ENCODE measurements around the gene OR2Y1. TPM values are rescaled to one million over a fixed set of nuclear protein-coding genes. Genes with fewer than 3 reads are reported as not detected.
"Not testable (repeated sequence)": the region's sequence is repeated elsewhere in the genome, so short reads cannot be mapped to it uniquely, and the experiment has no call there.

Gene OR2Y1, protein sequence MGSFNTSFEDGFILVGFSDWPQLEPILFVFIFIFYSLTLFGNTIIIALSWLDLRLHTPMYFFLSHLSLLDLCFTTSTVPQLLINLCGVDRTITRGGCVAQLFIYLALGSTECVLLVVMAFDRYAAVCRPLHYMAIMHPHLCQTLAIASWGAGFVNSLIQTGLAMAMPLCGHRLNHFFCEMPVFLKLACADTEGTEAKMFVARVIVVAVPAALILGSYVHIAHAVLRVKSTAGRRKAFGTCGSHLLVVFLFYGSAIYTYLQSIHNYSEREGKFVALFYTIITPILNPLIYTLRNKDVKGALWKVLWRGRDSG
- not detected in 2 replicates for total RNA-seq

DNA sequence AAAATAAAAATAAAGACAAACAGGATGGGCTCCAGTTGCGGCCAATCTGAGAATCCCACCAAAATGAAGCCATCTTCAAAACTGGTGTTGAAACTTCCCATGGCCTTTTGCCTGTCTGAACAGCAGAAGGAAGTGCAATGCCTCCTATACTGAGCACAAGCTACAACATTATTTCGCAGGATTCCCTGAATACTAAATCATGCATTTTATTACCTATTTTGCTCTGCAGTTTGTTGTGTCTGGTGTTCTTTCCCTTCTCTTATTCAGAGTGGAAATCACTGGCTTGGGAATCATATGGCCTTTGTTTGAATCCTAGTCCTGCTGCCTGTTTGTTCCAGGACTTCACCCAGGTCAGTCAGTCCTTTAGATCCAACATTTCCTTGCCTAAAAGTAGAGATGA is at the start of gene OR2Y1:
Gene OR2Y1 (minus strand): TSS at position 101 of the 400 bp plus-strand sequence. CDS start 0 bp downstream, at position 101.
- intact Hi-C loops (cut with micrococcal nuclease), result no loop called here

DNA sequence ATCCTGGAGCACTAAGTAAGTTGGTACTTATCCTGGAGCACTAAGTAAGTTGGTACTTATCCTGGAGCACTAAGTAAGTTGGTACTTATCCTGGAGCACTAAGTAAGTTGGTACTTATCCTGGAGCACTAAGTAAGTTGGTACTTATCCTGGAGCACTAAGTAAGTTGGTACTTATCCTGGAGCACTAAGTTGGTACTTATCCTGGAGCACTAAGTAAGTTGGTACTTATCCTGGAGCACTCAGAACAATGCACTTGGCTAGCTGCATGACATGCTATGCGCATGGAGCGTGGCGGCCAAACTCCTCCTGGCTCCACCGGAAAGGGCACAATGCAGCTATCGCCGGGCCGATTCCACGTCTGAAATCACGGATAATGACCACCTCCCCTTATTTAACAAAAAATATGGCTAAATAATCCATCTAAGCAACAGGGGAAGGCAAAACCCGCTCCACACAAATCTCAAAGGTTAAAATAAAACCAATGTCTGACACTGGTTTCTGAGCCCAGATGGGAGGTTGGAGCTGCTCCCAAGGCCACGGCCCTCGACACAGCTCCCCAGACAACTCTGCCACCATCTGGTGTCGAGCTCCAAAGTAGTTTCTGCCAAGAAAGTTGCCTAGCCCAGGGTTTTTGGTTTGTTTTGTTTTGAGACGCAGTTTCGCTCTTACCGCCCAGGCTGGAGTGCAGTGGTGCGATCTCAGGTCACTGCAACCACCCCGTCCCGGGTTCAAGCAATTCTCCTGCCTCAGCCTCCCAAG is 49.0 kb upstream of the OR2Y1 start:
- intact Hi-C loops (cut with micrococcal nuclease), result not testable (repeated sequence)

DNA sequence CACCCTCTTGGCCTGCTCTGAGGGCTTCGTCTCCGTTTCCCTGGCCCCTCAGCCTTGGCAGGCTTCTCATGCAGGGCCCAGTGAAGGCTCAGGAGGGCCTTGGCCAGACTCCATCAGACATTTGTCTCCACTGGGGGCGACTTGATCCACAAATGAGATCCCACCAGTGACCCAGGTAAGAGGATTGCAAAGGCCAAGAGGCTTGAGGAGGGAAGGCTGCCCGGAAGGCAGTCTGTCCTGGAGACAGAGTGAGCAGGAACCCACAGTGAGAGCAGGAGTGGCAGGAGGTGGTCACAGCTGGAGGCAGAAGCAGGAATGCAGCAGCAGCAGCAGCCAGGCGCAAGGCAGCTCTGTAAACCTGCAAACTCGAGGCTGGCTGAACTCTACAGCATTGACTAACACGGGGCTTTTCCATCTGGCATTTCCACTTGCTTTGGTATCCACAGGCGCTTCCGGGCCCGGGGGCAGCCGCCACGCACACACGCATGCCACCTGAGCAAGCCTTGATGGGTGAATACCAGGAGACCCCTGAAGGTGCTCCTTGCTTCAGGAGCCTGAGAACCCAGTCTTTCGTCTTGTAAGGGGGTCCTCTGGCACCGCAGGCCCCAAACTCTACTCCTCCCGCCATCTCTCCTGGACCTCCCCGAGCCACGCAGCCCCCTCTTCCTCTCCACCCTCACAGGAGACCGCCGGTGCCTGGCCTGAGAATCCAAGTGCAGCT is 48.0 kb upstream of the OR2Y1 start:
- intact Hi-C loops (cut with micrococcal nuclease), result no loop called here

DNA sequence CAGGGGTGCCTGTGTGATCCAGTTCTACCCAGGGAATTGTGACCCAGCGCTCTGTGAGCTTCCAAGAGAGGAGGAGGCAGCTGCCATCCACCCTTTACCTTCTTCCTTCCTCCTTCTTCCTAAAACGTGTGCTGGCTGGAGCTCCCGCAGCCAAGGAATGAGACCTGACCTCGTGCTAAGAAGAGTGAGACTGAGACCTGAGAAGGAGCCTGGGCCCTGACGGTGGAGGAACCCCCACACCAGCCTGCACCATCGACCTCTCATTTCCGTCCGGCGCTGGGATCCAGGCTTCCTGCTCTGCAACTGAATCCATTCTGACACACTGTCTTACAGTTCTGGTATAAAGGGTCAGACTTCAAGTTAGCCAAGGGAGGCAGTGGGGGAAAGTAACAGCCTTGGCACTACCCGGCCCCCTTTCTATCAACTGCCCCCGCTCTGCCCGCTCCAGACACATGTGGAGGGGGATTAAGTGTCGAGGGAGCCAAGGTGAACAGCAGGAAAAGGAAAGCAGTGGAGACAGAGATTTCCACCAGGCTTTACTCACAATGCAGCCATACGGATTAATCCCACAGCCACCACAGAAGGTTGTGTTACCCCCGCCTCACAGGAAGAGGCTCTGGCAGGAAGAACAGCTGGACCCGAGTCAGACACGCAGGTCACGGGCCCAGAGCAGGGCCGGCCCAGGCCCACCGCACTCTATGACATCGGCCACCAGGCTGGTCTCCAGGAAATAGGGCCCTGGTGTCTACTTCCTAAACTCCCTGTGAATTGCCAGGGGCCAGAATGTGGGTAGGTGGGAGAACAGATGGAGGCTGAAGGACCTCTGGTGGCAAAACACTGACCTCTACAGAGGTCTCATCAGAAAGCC is 46.9 kb upstream of the OR2Y1 start:
- intact Hi-C loops (cut with micrococcal nuclease), result no loop called here

DNA sequence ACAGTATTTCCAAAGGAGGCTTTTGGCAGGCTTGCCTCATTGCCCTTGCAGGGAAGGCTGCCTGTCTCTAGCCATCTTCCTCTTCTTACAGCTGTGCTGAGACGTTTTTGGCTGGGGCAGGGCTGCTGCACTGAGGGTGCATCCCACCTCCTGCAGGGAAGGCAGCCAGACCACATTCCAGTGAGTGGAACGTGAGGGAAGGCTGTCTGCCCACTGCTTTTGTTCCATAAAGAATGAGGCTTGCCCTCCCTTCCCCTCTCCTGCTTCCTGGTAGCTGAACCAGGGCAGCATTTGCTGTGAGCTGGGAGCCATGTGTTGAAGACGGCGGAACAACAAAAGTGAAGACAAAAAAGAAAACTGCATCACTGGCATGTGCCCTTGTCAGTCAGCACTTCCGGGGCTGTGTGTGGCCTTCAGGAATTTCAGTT is 46.0 kb upstream of the OR2Y1 start:
- intact Hi-C loops (cut with micrococcal nuclease), result loop anchor here (2.0 kb wide), 1 partner anchor 83 kb away; no protein-coding TSS in a partner anchor

DNA sequence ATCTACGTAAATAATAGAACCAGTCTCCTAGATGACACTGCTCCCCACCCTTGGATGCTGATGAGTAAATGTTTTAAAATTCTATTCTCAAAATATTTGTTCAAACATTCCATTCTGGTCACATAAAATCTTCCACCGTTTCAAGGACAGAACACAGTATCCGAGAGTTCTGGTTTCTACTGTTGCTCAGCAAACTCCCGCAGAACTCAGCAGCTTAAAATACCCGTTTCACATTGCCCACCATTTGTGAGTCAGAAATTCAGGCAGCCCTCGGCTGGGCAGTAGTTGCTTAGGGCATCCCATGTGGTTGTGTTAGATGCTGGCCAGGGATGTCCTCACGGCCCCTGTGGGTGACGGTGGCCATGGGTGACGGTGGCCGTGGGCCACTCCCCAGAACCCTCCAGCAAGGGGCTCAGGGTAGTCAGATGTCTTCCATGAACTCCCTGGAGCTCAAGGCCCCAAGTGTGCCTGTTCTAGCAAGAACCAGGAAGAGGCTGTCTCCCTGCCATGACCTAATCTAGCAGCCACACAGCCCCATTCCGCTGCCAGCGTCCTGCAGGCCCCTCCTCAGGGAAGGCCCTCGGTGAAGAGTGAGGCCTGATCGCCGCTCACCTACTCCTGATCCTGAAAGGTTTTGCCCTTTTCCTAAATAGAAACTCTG is 45.4 kb upstream of the OR2Y1 start:
- intact Hi-C loops (cut with micrococcal nuclease), result loop anchor here (2.0 kb wide), 1 partner anchor 84 kb away; no protein-coding TSS in a partner anchor

DNA sequence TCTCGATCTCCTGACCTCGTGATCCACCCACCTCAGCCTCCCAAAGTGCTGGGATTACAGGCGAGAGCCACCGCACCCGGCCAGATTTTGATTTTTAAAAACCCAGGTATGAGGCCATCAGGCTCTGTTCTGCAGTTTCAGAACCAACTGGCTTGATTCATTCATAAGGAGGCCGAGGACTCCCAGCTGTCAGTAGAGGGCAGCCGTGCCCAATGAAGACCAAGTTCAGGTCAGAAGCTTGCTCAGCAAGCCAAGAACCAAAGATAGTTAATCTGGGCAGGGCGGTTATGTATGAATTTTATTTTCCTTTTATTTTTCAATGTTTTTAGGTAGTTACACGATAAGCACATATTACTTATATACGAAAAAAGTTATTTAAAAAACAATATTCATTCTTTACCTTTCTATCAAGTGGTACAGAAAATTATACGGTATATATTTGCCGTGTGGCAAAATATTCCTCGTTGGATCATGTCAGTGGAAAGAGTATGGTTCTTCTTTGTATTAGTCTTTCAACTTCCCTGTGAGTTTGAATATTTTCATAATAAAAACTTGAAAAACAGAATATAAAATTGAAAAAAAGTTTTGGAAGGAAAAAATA is 44.7 kb upstream of the OR2Y1 start:
- intact Hi-C loops (cut with micrococcal nuclease), result loop anchor here (1.0 to 2.0 kb wide), 6 partner anchors 18 to 375 kb away; partner anchors contain the start of genes MGAT1 and ZFP62

DNA sequence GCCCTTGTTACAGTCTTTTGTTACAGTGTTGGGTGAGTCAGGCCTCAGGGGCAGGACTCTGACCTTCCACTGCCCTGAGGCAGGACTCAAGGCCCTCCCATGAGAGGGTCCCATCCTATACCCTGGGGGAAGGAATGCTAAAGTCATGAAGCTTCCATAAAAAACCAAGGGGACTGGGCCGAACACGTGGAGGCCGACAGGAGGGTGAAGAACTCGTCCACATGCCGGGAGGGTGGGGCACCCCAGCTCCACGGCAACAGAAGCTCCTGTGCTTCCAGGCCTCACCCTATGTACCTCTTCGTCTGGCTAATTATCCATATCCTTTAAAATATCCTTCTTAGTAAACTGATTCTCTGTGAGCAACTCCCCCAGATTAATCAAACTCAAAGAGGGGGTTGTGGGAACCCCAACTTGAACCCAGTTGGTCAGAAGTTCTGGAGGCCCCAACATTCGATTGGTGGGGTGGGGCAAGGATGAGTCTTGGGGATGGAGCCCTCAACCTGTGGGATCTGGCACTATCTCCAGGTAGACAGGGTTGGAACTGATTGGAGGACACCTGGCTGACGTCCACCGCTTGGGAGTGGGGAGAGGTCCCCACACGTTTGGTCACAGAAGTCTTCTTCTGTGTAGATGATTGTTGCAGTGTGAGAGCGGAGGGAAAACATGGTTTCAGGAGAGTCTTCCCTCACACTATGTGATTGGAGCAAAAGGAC is 43.6 kb upstream of the OR2Y1 start:
- intact Hi-C loops (cut with micrococcal nuclease), result loop anchor here (1.0 to 2.0 kb wide), 6 partner anchors 19 to 376 kb away; partner anchors contain the start of genes MGAT1 and ZFP62

DNA sequence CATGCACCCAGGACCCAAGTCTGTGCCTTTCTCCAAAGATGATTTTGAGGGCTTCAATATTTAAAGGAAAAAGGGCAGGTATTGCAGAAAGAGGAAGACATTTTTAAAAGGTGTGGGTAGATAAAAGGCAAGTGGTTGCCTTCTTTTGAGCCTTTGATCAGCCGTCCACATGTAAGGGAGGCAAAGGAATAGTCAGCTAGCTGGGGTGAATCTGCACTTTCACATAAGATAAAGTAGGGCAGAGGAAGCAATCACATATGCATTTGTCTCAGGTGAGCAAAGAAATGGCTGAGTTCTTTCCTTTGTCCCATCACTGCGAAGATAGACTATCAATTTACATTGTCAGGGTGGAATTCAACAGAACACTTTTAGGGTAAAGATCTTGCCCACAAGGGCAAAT is 42.9 kb upstream of the OR2Y1 start:
- intact Hi-C loops (cut with micrococcal nuclease), result no loop called here

DNA sequence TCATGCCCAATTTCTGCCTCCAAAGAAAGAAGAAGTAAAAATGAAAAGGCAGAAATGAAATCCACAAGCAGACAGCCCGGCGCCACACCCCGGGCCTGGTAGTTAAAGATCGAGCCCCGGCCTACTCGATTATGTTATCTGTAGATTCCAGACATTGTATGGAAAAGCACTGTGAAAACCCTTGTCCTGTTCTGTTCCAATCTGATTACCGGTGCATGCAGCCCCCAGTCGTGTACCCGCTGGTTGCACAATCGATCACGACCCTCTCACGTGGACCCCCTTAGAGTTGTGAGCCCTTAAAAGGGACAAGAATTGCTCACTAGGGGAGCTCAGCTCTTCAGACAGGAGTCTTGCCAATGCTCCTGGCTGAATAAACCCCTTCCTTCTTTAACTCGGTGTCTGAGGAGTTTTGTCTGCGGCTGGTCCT is 42.1 kb upstream of the OR2Y1 start:
- intact Hi-C loops (cut with micrococcal nuclease), result not testable (repeated sequence)

DNA sequence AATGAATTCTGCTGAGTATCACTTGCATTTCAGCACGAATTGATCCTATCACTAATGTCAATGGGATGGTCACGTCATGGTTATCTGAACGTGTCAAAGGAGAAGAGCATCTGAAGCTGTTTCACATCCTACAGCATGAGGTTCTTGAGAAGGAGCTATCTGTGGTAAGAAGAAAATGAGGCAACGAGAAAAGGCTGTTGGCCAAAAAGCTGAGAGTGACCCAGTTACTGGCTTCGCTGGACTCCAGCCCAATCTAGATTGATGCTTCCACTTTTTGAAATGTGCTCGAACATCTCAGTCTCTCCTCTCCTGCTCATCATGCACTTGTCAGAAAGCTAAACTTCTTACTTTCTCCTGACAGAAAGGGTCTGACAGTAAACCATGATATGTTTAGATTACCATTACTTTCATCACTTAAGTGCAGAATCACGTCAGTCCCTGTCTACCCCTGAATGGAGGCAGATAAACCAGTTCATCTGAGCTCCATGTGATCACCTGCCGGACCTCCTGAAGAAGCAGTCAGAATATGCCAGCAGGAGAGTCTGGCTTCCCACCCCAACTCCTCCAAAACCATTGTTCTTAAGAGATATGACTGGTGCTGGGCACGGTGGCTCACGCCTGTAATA is 40.2 kb upstream of the OR2Y1 start:
- intact Hi-C loops (cut with micrococcal nuclease), result loop anchor here (10.0 kb wide), 1 partner anchor 55 kb away; no protein-coding TSS in a partner anchor

DNA sequence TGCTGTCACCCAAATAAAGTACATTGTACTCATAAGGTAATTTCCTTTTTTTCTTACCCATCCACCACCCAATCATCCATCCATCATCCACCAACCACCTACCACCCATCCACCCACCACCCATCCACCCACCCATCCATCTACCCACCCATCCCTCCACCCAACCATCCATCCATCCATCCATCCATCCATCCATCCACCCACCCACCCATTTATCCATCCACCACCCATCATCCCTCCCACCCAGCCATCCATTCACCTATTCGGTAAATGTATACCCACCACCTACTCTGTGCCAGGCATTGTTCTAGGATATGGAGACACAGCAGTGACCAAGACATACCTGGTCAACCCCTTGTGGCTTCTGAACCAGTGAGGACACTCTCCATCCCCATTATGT is 37.6 kb upstream of the OR2Y1 start:
- intact Hi-C loops (cut with micrococcal nuclease), result loop anchor here (10.0 kb wide), 1 partner anchor 53 kb away; no protein-coding TSS in a partner anchor

DNA sequence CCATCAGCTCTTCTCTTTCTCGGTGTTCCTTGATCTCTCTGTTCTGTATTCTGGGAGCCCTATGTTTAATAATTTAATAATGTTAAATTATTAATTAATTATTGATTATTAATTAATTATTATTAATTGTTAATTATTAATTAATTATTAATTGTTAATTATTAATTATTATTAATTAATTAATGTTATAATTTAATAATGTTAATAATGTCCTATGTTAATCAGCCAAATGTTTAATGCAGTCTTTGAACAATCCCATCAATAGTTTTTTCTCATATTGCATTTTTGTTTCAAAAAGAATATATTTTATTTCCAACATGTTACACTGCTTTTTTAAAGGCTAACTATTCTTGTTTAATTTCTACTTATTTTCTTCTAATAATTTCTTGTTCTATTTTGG is 36.5 kb upstream of the OR2Y1 start:
- intact Hi-C loops (cut with micrococcal nuclease), result loop anchor here (10.0 kb wide), 1 partner anchor 52 kb away; no protein-coding TSS in a partner anchor

DNA sequence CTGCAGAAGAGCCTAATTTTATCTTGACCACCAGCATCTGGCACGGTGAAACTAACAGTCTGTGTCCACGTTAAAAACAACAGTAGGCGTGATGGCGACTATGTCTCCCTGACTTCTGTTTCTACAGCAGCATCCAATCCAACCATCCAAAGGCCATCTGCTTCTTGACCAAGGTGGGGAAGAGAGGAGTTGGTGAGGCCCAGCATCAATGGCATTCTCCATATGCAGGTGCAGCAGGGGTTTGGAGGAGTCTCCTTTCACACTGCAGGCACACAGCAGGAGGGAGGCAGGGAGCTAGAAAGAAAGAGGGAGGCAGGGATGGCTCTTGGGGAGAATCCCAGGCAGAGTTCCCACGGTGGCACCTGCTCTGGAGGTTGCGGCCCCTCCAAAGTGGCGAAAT is 35.8 kb upstream of the OR2Y1 start:
- intact Hi-C loops (cut with micrococcal nuclease), result loop anchor here (10.0 kb wide), 1 partner anchor 51 kb away; no protein-coding TSS in a partner anchor

DNA sequence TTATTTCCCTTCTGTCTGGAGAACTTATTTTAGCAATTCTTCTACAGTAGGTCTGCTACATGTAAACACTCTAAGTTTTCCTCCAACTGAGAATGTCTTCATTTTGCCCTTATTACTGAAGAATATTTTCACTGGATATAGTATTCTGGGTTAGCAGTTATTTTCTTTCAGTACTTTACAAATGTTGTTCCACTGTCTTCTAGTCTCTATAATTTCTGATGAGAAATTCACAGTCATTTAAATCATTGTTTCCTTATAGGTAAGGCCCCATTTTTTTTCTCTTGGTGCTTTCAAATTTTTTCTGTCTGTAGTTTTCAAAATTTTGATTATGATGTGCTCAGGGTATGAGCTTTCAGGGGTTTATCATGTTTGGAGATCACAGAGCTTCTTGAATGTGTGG is 32.0 kb upstream of the OR2Y1 start:
- intact Hi-C loops (cut with micrococcal nuclease), result loop anchor here (10.0 kb wide), 1 partner anchor 47 kb away; no protein-coding TSS in a partner anchor

DNA sequence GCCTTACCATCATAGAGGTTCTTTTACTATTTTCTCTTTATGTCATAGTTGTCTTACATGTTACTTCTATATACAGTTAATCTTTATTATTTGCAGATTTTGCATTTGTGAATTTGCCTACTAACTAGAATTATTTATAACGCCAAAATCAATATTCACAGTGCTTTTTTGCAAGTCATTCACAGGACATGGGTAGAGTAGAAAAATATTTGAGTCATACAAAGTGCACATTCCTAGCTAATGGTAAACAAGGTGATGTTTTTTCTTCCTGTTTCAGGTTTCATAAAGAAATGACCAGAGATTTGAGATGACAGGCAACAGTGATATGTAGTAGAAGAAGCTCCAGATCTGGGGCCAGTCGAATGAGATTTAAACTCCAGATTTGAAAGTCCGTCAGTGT is 30.0 kb upstream of the OR2Y1 start:
- intact Hi-C loops (cut with micrococcal nuclease), result loop anchor here (10.0 kb wide), 1 partner anchor 45 kb away; no protein-coding TSS in a partner anchor

DNA sequence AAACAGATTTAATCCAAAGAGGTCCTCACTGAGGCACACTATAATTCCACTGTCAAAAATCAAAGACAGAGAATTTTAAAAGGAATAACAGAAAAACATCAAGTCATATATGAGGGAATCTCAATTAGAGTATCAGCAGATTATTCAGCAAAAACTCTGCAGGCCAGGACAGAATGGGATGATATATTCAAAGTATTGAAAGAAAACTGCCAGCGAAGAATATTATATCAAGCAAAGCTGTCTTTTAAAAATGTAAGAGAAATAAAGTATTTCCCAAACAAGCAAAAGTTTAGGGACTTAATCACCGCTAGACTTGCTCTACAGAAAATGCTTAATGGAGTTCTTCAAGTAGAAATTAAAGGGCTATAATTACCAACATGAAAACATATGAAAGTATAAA is 15.7 kb upstream of the OR2Y1 start:
- intact Hi-C loops (cut with micrococcal nuclease), result no loop called here

DNA sequence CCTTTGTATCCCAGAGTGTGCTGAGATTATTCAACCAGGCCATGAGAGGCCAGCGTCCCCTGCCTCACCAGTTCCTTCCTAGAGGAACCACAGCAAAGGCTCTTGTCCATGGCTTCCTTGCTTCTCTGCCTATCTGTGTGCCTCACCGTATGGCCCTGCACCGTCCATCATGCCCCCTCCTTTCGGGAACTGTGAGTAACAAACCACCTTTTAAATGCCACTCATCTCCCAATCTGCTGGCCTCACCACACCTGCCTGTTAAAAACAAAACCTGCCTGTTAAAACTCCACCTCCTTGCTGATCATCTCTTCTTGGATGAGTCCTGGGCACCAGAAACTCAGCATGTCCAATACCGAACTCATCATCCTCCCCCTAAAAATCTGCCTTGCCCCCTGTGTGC is 4.4 kb upstream of the OR2Y1 start:
- intact Hi-C loops (cut with micrococcal nuclease), result no loop called here
